ENCODE measurements around the gene KIFC3. TPM values are rescaled to one million over a fixed set of nuclear protein-coding genes. Genes with fewer than 3 reads are reported as not detected.
"Not testable (repeated sequence)": the region's sequence is repeated elsewhere in the genome, so short reads cannot be mapped to it uniquely, and the experiment has no call there.

The KIFC3 gene
- total RNA-seq, 3 donors from 2014 or later, result 2.7 to 4.1 (median 3.2) TPM

DNA sequence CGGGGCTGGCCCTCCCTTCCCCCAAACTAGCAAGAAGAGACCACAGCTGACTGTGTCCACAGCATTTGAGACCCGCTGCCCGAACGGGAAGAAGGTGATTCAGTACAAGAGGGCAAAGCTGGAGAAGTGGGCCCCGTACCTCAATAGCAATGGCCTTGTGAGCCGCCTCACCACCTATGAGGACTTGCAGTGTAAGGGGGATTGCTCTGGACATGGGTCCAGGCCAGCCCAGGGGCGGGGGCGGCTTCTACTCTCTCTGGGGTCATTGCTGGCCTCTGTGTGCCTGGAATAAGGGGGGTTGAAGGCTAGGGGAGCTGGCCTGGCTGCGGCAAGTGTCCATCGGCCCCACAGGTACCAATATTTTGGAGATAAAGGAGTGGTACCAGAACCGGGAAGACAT is 79.6 kb downstream of the KIFC3 start:
- peaks cover 2% of the 10 kb centered on the region for H3K27me3 Mint-ChIP-seq (ENCODE audit: low read depth)
- H3K36me3 Mint-ChIP-seq (ENCODE audit: insufficient read depth), result no peaks in the 10 kb centered on the region
- no peaks in the 10 kb centered on the region for H3K4me1 Mint-ChIP-seq (ENCODE audit: low read depth)
- ATAC-seq (no peak), DNase-seq (no peak)
- H3K9me3 Mint-ChIP-seq, result no peaks in the 10 kb centered on the region
- H3K4me3 Mint-ChIP-seq, result no peak overlapping the region

DNA sequence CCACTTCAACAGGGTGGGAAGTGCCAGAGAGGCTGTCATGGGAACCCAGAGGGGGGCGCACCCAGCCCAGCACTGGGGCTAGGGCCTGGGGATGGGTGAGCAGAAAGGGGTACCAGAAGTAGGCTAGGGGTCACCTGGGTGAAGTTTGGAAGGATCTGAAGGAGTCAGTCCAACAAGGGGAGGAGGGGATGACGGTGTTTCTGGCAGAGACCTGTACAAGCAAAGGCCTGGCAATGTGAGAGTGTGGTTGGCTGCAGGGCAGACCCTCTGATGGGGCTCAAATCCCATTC is 80.1 kb downstream of the KIFC3 start:
- H3K9me3 Mint-ChIP-seq, result no peaks in the 10 kb centered on the region
- H3K4me1 Mint-ChIP-seq (ENCODE audit: low read depth), result no peaks in the 10 kb centered on the region
- no peaks in the 10 kb centered on the region for H3K36me3 Mint-ChIP-seq (ENCODE audit: insufficient read depth)
- H3K27me3 Mint-ChIP-seq (ENCODE audit: low read depth), result peaks cover 2% of the 10 kb centered on the region
- H3K4me3 Mint-ChIP-seq, result no peak overlapping the region
- DNase-seq (no peak), ATAC-seq (no peak)

DNA sequence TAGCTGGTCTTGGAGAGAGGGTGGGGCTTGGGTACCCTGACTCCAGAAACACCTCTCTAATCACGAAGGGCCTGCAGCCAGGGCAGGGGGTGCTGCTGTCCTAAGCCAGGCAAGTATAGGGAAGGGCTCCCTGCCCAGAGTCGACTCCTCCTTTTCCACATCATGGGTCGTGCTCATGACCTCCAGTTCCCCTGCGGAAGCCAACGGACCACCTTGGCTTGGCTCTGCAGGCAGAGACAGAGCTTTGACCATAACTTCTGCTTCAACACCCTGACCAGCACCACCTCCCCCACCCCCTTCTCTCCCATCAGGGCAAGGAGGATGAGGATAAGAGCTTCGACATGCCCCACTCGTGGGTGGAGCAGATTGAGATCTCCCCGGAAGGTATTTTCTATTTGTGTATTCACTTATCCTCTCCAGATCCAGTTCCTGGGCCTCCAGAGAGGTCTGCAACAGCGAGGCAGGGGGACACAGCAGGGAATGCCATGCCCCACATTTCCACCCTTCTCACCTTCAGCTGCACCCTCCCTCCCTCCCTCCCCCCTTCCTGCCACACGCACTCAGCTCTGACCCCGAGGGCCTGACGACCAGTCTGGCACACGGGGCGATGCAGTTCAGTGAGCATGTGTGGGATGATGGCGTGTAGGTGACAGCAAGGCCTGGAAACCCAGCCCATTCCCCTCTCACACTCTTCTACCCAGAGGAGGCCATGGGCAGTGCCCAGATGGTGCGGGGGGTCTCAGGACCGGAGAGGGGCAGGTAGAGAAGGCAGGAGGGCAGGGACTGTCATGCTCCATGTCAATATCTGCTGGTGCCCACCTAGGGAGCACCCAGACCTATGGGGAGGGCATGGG is 80.7 kb downstream of the KIFC3 start:
- H3K4me1 Mint-ChIP-seq (ENCODE audit: low read depth), result no peaks in the 10 kb centered on the region
- ATAC-seq, result no peak
- H3K27me3 Mint-ChIP-seq (ENCODE audit: low read depth), result peaks cover 2% of the 10 kb centered on the region
- H3K4me3 Mint-ChIP-seq, result no peak overlapping the region
- no peaks in the 10 kb centered on the region for H3K36me3 Mint-ChIP-seq (ENCODE audit: insufficient read depth)
- H3K9me3 Mint-ChIP-seq, result no peaks in the 10 kb centered on the region
- no peak for DNase-seq

DNA sequence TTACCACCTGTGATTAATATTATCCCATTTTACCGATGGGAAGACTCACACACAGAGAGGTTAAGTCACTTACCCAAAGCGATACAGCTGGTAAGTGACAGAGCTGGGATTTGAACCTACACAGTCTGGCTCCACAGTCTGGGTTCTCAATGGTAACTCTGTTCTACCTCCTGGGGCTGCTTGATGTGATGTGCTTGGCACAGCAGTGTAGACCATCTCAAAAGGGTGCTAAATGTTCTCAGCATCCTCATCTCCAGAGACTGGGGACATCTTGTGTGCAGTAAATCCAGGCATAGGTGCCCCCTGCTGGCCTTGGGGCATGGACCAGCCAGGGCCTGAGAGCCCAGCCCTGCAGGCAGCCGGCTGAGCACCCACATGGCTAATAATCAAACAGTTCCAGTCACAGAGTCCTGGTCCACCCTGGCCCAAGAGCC is 82.1 kb downstream of the KIFC3 start:
- Mint-ChIP-seq H3K4me1 (ENCODE audit: low read depth) (no peaks in the 10 kb centered on the region), H3K36me3 (ENCODE audit: insufficient read depth) (no peaks in the 10 kb centered on the region), H3K4me3 (no peak overlapping the region), H3K27me3 (ENCODE audit: low read depth) (peaks cover 2% of the 10 kb centered on the region), H3K9me3 (no peaks in the 10 kb centered on the region)
- DNase-seq, result no peak
- ATAC-seq, result peak; percentile 57 to 76

DNA sequence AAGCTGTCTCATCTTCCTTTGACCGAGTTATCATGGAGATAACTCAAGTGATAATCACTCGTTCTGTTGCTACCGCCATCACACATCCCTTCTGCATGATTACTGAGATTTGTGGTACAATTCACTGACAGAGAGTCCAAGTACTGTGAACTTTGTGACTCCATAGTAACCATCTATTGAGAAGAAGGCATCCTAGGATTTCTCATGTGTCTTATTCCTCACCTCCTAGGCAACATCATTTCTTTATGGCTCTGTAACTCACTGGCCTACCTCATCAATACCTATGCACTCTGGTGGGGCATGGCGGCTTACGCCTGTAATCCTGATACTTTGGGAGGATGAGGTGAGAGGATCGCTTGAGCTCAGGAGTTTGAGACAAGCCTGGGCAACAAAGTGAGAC is 88.2 kb downstream of the KIFC3 start:
- no peak for DNase-seq
- H3K9me3 Mint-ChIP-seq, result no peaks in the 10 kb centered on the region
- no peak for ATAC-seq
- no peaks in the 10 kb centered on the region for H3K4me1 Mint-ChIP-seq (ENCODE audit: low read depth)
- H3K27me3 Mint-ChIP-seq (ENCODE audit: low read depth), result peaks cover 16% of the 10 kb centered on the region
- H3K4me3 Mint-ChIP-seq, result no peak overlapping the region
- no peaks in the 10 kb centered on the region for H3K36me3 Mint-ChIP-seq (ENCODE audit: insufficient read depth)

DNA sequence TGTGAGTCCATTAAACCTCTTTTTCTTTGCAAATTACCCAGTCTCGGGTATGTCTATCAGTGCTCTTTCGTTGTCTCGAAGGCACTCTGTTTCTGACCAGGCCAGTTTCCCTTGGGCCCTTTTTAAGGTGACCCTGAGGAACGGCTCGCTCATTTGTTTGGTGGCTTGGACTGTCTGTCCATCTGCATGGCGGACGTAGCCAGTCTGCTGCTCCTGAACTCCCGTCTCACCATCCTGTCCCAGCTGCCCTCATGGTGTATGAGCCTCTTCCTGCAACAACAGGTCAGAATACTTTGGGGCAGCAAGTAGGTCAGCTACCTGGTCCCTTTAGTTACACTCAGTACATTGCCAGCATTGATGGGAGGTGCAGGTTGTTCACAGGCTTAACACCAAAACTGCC is 88.7 kb downstream of the KIFC3 start:
- ATAC-seq (no peak), DNase-seq (no peak)
- Mint-ChIP-seq H3K4me1 (ENCODE audit: low read depth) (no peaks in the 10 kb centered on the region), H3K36me3 (ENCODE audit: insufficient read depth) (no peaks in the 10 kb centered on the region), H3K27me3 (ENCODE audit: low read depth) (peaks cover 16% of the 10 kb centered on the region), H3K4me3 (no peak overlapping the region), H3K9me3 (no peaks in the 10 kb centered on the region)

DNA sequence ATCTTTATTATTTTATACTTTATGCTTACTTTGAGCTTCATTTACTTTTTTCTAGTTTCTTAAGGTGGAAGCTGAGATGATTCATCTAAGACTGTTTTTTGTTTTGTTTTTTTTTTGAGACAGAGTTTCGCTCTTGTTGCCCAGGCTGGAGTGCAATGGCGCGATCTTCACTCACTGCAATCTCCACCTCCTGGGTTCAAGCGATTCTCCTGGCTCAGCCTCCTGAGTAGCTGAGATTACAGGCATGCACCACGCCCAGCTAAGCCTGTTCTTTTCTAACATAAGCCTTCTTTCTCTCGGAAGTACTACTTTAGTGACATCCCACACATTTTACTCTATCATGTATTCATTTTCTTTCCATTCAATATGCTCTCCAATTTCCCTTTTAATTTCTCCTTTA is 89.7 kb downstream of the KIFC3 start:
- H3K4me1 Mint-ChIP-seq (ENCODE audit: low read depth); DNase-seq; H3K4me3 Mint-ChIP-seq; H3K36me3 Mint-ChIP-seq (ENCODE audit: insufficient read depth); H3K9me3 Mint-ChIP-seq; ATAC-seq: not testable (repeated sequence)
- H3K27me3 Mint-ChIP-seq (ENCODE audit: low read depth), result peaks cover 18% of the 10 kb centered on the region

DNA sequence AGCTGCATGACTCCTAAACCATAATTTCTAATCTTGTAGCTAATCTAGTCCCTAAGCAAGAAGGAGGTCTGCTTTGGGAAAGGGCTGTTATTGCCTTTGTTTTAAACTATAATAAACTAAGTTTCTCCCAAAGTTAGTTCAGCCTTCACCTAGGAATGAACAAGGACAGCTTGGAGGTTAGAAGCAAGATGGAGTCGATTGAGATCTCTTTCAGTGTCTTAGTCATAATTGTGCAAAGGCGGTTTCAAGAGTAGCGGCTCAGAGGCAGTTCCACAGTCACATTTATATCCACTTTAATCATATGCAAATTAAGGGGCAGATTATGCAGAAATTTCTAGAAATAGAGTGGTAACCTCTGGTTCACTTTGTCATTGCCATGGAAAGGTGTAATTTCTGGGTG is 90.3 kb downstream of the KIFC3 start:
- no peaks in the 10 kb centered on the region for H3K9me3 Mint-ChIP-seq
- ATAC-seq (peak in 1 of 2 donors; percentile 30), DNase-seq (no peak)
- no peak overlapping the region for H3K4me3 Mint-ChIP-seq
- H3K27me3 Mint-ChIP-seq (ENCODE audit: low read depth), result peaks cover 18% of the 10 kb centered on the region
- no peaks in the 10 kb centered on the region for H3K4me1 Mint-ChIP-seq (ENCODE audit: low read depth)
- H3K36me3 Mint-ChIP-seq (ENCODE audit: insufficient read depth), result no peaks in the 10 kb centered on the region

DNA sequence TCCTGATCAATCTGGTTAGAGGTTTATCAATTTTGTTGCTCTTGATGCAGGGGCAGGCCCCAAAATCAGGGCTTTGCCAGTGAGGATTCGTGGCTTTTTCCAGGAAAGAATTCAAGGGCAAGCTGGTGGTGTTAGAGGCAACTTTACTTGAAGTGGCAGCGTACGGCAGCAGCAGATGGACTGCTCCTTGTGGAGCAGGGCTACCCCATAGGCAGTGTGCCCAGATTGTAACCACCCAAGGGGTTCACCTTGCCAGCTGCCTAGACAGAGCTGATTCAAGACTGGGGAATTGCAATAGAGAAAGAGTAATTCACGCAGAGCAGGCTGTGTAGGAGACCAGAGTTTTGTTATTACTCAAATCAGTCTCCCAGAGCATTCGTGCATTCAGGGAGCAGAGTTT is 90.9 kb downstream of the KIFC3 start:
- no peaks in the 10 kb centered on the region for H3K9me3 Mint-ChIP-seq
- peaks cover 18% of the 10 kb centered on the region for H3K27me3 Mint-ChIP-seq (ENCODE audit: low read depth)
- no peak overlapping the region for H3K4me3 Mint-ChIP-seq
- H3K36me3 Mint-ChIP-seq (ENCODE audit: insufficient read depth), result no peaks in the 10 kb centered on the region
- ATAC-seq, result no peak
- DNase-seq, result no peak
- H3K4me1 Mint-ChIP-seq (ENCODE audit: low read depth), result no peaks in the 10 kb centered on the region

DNA sequence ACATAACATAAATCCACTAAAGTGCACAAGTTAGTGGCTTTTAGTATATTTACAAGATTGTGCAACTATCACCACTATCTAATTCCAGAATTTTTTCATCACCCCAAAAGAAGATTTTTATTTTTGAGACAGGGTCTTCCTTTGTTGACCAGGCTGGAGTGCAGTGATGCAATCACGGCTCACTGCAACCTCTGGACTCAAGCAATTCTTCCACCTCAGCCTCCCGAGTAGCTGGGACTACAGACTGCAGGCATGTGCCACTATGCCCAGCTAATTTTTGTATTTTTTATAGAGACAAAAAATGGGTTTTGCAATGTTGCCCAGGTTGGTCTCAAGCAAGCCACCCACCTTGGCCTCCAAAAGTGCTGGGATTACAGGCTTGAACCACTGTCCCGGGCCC is 92.6 kb downstream of the KIFC3 start:
- no peak for DNase-seq
- Mint-ChIP-seq H3K9me3 (no peaks in the 10 kb centered on the region), H3K36me3 (ENCODE audit: insufficient read depth) (no peaks in the 10 kb centered on the region), H3K27me3 (ENCODE audit: low read depth) (peaks cover 16% of the 10 kb centered on the region), H3K4me3 (no peak overlapping the region), H3K4me1 (ENCODE audit: low read depth) (no peaks in the 10 kb centered on the region)
- no peak for ATAC-seq

Other genes starting within 250 kb of the KIFC3 start
- gene ADGRG1, start 173.9 kb downstream of the KIFC3 start, total RNA-seq, result 10 to 100 TPM in 1 of 3 donors, 1 to 10 TPM in 2; 3.6 to 11.9 (median 6.7) TPM
- not detected for gene ADGRG3, start 134.2 kb downstream of the KIFC3 start, total RNA-seq
- not detected for gene DRC7, start 107.7 kb downstream of the KIFC3 start, total RNA-seq
- 10 to 100 TPM; 47.9 to 56.1 (median 55.5) TPM for gene KATNB1, start 66.7 kb downstream of the KIFC3 start, total RNA-seq
- gene CNGB1, start 168.6 kb upstream of the KIFC3 start, total RNA-seq, result not detected
- gene ZNF319, start 198.2 kb upstream of the KIFC3 start, total RNA-seq, result 1 to 10 TPM; 8.1 to 9.0 (median 8.3) TPM
- 10 to 100 TPM; 75.0 to 78.8 (median 75.7) TPM for gene USB1, start 198.9 kb upstream of the KIFC3 start, total RNA-seq
- 1 to 10 TPM in 1 of 3 donors, under 1 TPM in 2; 0.76 to 1.0 (median 0.95) TPM for gene MMP15, start 223.3 kb upstream of the KIFC3 start, total RNA-seq